ENCODE measurements around the gene GABPA. TPM values are rescaled to one million over a fixed set of nuclear protein-coding genes. Genes with fewer than 3 reads are reported as not detected.

The GABPA gene
- polyA plus RNA-seq, 1 donor (not counting 4 experiments of a cell fraction or from before 2014, with no cell fraction given): 16.3 TPM

- H3K4me1 ChIP-seq (ENCODE audit: control insufficient read depth, extremely low read depth, insufficient read depth, low read length): peaks cover 10% of the 10 kb centered on the region
- peak overlapping the region; percentile 89 to 99 (median 94) for H3K4me3 ChIP-seq (ENCODE audit: control insufficient read depth in 2 of 3, extremely low read depth in 1 of 3, insufficient read depth in 2 of 3, low read depth in 1 of 3, low read length in 3 of 3)
- H4K20me1 ChIP-seq (ENCODE audit: control insufficient read depth, extremely low read depth, insufficient read depth, low read length): no peaks in the 10 kb centered on the region
- TF ChIP-seq, protein P1, sequence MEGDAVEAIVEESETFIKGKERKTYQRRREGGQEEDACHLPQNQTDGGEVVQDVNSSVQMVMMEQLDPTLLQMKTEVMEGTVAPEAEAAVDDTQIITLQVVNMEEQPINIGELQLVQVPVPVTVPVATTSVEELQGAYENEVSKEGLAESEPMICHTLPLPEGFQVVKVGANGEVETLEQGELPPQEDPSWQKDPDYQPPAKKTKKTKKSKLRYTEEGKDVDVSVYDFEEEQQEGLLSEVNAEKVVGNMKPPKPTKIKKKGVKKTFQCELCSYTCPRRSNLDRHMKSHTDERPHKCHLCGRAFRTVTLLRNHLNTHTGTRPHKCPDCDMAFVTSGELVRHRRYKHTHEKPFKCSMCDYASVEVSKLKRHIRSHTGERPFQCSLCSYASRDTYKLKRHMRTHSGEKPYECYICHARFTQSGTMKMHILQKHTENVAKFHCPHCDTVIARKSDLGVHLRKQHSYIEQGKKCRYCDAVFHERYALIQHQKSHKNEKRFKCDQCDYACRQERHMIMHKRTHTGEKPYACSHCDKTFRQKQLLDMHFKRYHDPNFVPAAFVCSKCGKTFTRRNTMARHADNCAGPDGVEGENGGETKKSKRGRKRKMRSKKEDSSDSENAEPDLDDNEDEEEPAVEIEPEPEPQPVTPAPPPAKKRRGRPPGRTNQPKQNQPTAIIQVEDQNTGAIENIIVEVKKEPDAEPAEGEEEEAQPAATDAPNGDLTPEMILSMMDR (optimal IDR thresholded peaks at IDR 0.05 in 1 of 3, IDR thresholded peaks at IDR 0.05 in 1 of 3, conservative IDR thresholded peaks at IDR 0.05 in 1 of 3; ENCODE audit: extremely low read depth in 1 of 3, insufficient read depth in 2 of 3, low read length in 3 of 3): no peak
- TF ChIP-seq EZH2 (IDR thresholded peaks at IDR 0.05; ENCODE audit: low read length): no peak
- H3K9me1 ChIP-seq (ENCODE audit: control insufficient read depth, extremely low read depth, insufficient read depth, low read length): no peaks in the 10 kb centered on the region
- H3K36me3 ChIP-seq (ENCODE audit: control insufficient read depth in 2 of 2, extremely low read depth in 1 of 2, insufficient read depth in 2 of 2, low read length in 2 of 2): peaks cover 0 to 4% of the 10 kb centered on the region in 2 experiments
- H3K9ac ChIP-seq (ENCODE audit: control insufficient read depth, extremely low read depth, insufficient read depth, low read length): peak overlapping the region; percentile 98
- H2AFZ ChIP-seq (ENCODE audit: control insufficient read depth, low read length): peak overlapping the region; percentile 93
- H3K27me3 ChIP-seq (ENCODE audit: control insufficient read depth, extremely low read depth, insufficient read depth, low read length): no peaks in the 10 kb centered on the region
- no peaks in the 10 kb centered on the region for H3K9me3 ChIP-seq (ENCODE audit: control insufficient read depth, low read depth, low read length)
- dilution Hi-C loops (cut with MboI; ENCODE audit: extremely low pct_ligation_motif_present, low sequenced_read_pairs): no loop called here
- peaks cover 78% of the 10 kb centered on the region for H3K79me2 ChIP-seq (ENCODE audit: control insufficient read depth, insufficient read depth, low read length)
- DNase-seq (ENCODE audit: low read depth, low spot score): no peak
- FAIRE-seq: no peak
- peak overlapping the region; percentile 98 for H3K27ac ChIP-seq (ENCODE audit: control insufficient read depth, insufficient read depth, low read length)
- H3K4me2 ChIP-seq (ENCODE audit: control insufficient read depth, extremely low read depth, insufficient read depth, low read depth, low read length): peak overlapping the region; percentile 90
Observed at GRCh38 chr21:25735646-25736597, 1.1 kb downstream of the GABPA start.

DNA sequence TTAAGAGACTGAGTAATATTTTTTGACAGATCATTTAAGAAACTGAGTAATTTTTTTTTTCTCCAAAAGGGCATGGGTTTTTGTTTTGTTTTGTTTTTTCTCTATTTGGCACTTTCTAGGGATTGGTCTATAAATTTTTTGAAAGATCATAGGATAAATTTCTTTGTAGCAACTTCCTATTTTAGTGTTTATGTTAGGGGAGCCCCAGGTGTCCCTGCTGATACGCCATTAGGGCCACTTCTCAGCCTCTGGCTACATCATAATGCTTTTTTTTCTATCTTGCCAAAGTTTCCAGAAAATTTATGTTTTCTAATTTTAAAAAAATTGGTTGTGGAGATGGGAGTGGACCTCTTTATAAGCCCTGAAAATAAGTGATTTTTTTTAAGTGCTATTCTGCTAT is 2.6 kb downstream of the GABPA start:
- H3K9me3 ChIP-seq (ENCODE audit: control insufficient read depth, low read depth, low read length): no peaks in the 10 kb centered on the region
- H3K9ac ChIP-seq (ENCODE audit: control insufficient read depth, extremely low read depth, insufficient read depth, low read length): no peak overlapping the region
- H3K27me3 ChIP-seq (ENCODE audit: control insufficient read depth, extremely low read depth, insufficient read depth, low read length): no peaks in the 10 kb centered on the region
- H2AFZ ChIP-seq (ENCODE audit: control insufficient read depth, low read length): no peak overlapping the region
- no peak for FAIRE-seq
- dilution Hi-C loops (cut with MboI; ENCODE audit: extremely low pct_ligation_motif_present, low sequenced_read_pairs): no loop called here
- TF ChIP-seq, protein P1 (optimal IDR thresholded peaks at IDR 0.05 in 1 of 3, IDR thresholded peaks at IDR 0.05 in 1 of 3, conservative IDR thresholded peaks at IDR 0.05 in 1 of 3; ENCODE audit: extremely low read depth in 1 of 3, insufficient read depth in 2 of 3, low read length in 3 of 3): no peak
- TF ChIP-seq EZH2 (IDR thresholded peaks at IDR 0.05; ENCODE audit: low read length): no peak
- no peaks in the 10 kb centered on the region for H3K9me1 ChIP-seq (ENCODE audit: control insufficient read depth, extremely low read depth, insufficient read depth, low read length)
- H3K4me3 ChIP-seq (ENCODE audit: control insufficient read depth in 2 of 3, extremely low read depth in 1 of 3, insufficient read depth in 2 of 3, low read depth in 1 of 3, low read length in 3 of 3): no peak overlapping the region
- H4K20me1 ChIP-seq (ENCODE audit: control insufficient read depth, extremely low read depth, insufficient read depth, low read length): no peaks in the 10 kb centered on the region
- H3K79me2 ChIP-seq (ENCODE audit: control insufficient read depth, insufficient read depth, low read length): peaks cover 64% of the 10 kb centered on the region
- no peak for DNase-seq (ENCODE audit: low read depth, low spot score)
- peaks cover 0 to 4% of the 10 kb centered on the region in 2 experiments for H3K36me3 ChIP-seq (ENCODE audit: control insufficient read depth in 2 of 2, extremely low read depth in 1 of 2, insufficient read depth in 2 of 2, low read length in 2 of 2)
- no peak overlapping the region for H3K4me2 ChIP-seq (ENCODE audit: control insufficient read depth, extremely low read depth, insufficient read depth, low read depth, low read length)
- H3K27ac ChIP-seq (ENCODE audit: control insufficient read depth, insufficient read depth, low read length): no peak overlapping the region
- peaks cover 10% of the 10 kb centered on the region for H3K4me1 ChIP-seq (ENCODE audit: control insufficient read depth, extremely low read depth, insufficient read depth, low read length)
